Measurements from ENCODE around the gene STXBP1. TPM values are rescaled to one million over a fixed set of nuclear protein-coding genes. Genes with fewer than 3 reads are reported as not detected.
A peak's percentile ranks its signal among the peaks of the same experiment; 100 is the strongest.

The STXBP1 gene
- total and polyA plus RNA-seq, 2 donors (not counting 1 experiment from before 2014, with no cell fraction given), result 25.6 to 36.0 TPM

GRCh38 chr9:127566351-127567001, 45.6 kb upstream of the STXBP1 start:
- TF ChIP-seq EZH2 (IDR thresholded peaks at IDR 0.05; ENCODE audit: low read length, missing control alignments) (no peak), CTCF (conservative IDR thresholded peaks at IDR 0.05 in 1 of 2, IDR thresholded peaks at IDR 0.05 in 1 of 2; ENCODE audit: low read depth in 1 of 2, low read length in 2 of 2) (no peak)
- Histone ChIP-seq H3K79me2 (ENCODE audit: control insufficient read depth, insufficient read depth, low read length) (peaks cover 77% of the 10 kb centered on the region), H3K9me3 (ENCODE audit: control insufficient read depth, insufficient read depth, low read depth, low read length) (no peaks in the 10 kb centered on the region), H2AFZ (ENCODE audit: low read length) (no peak overlapping the region), H3K9ac (ENCODE audit: insufficient read depth, low read length) (peak overlapping the region; percentile 83), H3K4me3 (replicated peaks in 1 of 4; ENCODE audit: control extremely low read depth in 1 of 4, insufficient read depth in 1 of 4, low read depth in 3 of 4, low read length in 4 of 4) (peak overlapping the region; percentile 71 to 94 (median 82)), H3K27ac (ENCODE audit: insufficient read depth, low read length) (peak overlapping the region; percentile 88), H3K36me3 (ENCODE audit: control insufficient read depth, insufficient read depth, low read length) (peaks cover 15% of the 10 kb centered on the region), H3K4me2 (ENCODE audit: extremely low read depth, insufficient read depth, low read length) (peak overlapping the region; percentile 96), H4K20me1 (ENCODE audit: control insufficient read depth, extremely low read depth, insufficient read depth, low read length) (no peaks in the 10 kb centered on the region), H3K4me1 (ENCODE audit: control insufficient read depth, extremely low read depth, insufficient read depth, low read length) (peaks cover 42% of the 10 kb centered on the region), H3K27me3 (ENCODE audit: control insufficient read depth, insufficient read depth, low read length) (no peaks in the 10 kb centered on the region)
- no peak for DNase-seq (ENCODE audit: low read depth in 2 of 2)

- Histone ChIP-seq H2AFZ (ENCODE audit: low read length) (no peak overlapping the region), H3K4me3 (replicated peaks in 1 of 4; ENCODE audit: control extremely low read depth in 1 of 4, insufficient read depth in 1 of 4, low read depth in 3 of 4, low read length in 4 of 4) (peak overlapping the region; percentile 71 to 94 (median 82)), H3K9ac (ENCODE audit: insufficient read depth, low read length) (peak overlapping the region; percentile 83), H3K36me3 (ENCODE audit: control insufficient read depth, insufficient read depth, low read length) (peaks cover 15% of the 10 kb centered on the region), H3K79me2 (ENCODE audit: control insufficient read depth, insufficient read depth, low read length) (peaks cover 73% of the 10 kb centered on the region), H4K20me1 (ENCODE audit: control insufficient read depth, extremely low read depth, insufficient read depth, low read length) (no peaks in the 10 kb centered on the region), H3K27me3 (ENCODE audit: control insufficient read depth, insufficient read depth, low read length) (no peaks in the 10 kb centered on the region), H3K27ac (ENCODE audit: insufficient read depth, low read length) (peak overlapping the region; percentile 88), H3K9me3 (ENCODE audit: control insufficient read depth, insufficient read depth, low read depth, low read length) (no peaks in the 10 kb centered on the region), H3K4me2 (ENCODE audit: extremely low read depth, insufficient read depth, low read length) (peak overlapping the region; percentile 96), H3K4me1 (ENCODE audit: control insufficient read depth, extremely low read depth, insufficient read depth, low read length) (peaks cover 40% of the 10 kb centered on the region)
- peak in 1 of 2 donors; percentile 56 for DNase-seq (ENCODE audit: low read depth in 2 of 2)
- no peak for TF ChIP-seq CTCF (conservative IDR thresholded peaks at IDR 0.05 in 1 of 2, IDR thresholded peaks at IDR 0.05 in 1 of 2; ENCODE audit: low read depth in 1 of 2, low read length in 2 of 2)
- no peak for TF ChIP-seq EZH2 (IDR thresholded peaks at IDR 0.05; ENCODE audit: low read length, missing control alignments)
These were observed 44.9 kb upstream of the STXBP1 start for GRCh38 chr9:127567035-127567729.

- H3K4me3 ChIP-seq (replicated peaks in 1 of 4; ENCODE audit: control extremely low read depth in 1 of 4, insufficient read depth in 1 of 4, low read depth in 3 of 4, low read length in 4 of 4), result peak overlapping the region; percentile 71 to 94 (median 82)
- H3K36me3 ChIP-seq (ENCODE audit: control insufficient read depth, insufficient read depth, low read length), result peaks cover 15% of the 10 kb centered on the region
- H3K79me2 ChIP-seq (ENCODE audit: control insufficient read depth, insufficient read depth, low read length), result peaks cover 67% of the 10 kb centered on the region
- TF ChIP-seq EZH2 (IDR thresholded peaks at IDR 0.05; ENCODE audit: low read length, missing control alignments) (no peak), CTCF (conservative IDR thresholded peaks at IDR 0.05 in 1 of 2, IDR thresholded peaks at IDR 0.05 in 1 of 2; ENCODE audit: low read depth in 1 of 2, low read length in 2 of 2) (no peak)
- H4K20me1 ChIP-seq (ENCODE audit: control insufficient read depth, extremely low read depth, insufficient read depth, low read length), result no peaks in the 10 kb centered on the region
- H3K4me1 ChIP-seq (ENCODE audit: control insufficient read depth, extremely low read depth, insufficient read depth, low read length), result peaks cover 38% of the 10 kb centered on the region
- peak overlapping the region; percentile 83 for H3K9ac ChIP-seq (ENCODE audit: insufficient read depth, low read length)
- DNase-seq (ENCODE audit: low read depth in 2 of 2), result peak in 1 of 2 donors; percentile 19
- peak overlapping the region; percentile 96 for H3K4me2 ChIP-seq (ENCODE audit: extremely low read depth, insufficient read depth, low read length)
- no peak overlapping the region for H2AFZ ChIP-seq (ENCODE audit: low read length)
- peak overlapping the region; percentile 88 for H3K27ac ChIP-seq (ENCODE audit: insufficient read depth, low read length)
- H3K27me3 ChIP-seq (ENCODE audit: control insufficient read depth, insufficient read depth, low read length), result no peaks in the 10 kb centered on the region
- no peaks in the 10 kb centered on the region for H3K9me3 ChIP-seq (ENCODE audit: control insufficient read depth, insufficient read depth, low read depth, low read length)
These were observed 44.1 kb upstream of the STXBP1 start for GRCh38 chr9:127567730-127568617.

Measured in fibroblast of lung (primary cell).